Pancreas (tissue), 10 donors: Measurements from ENCODE around the gene C18orf63. TPM values are rescaled to one million over a fixed set of nuclear protein-coding genes. Genes with fewer than 3 reads are reported as not detected.
A peak's percentile ranks its signal among the peaks of the same experiment; 100 is the strongest.
"Not testable (repeated sequence)": the region's sequence is repeated elsewhere in the genome, so short reads cannot be mapped to it uniquely, and the experiment has no call there.

Source experiments
- ATAC-seq, 4 donors: fragments of 200-7000 bp; cut with Tn5 transposase; one replicate each; pipeline versions ENCODE4 v1.8.0 to v1.9.1; 2020; ENCODE audit warnings: mild to moderate bottlenecking in 4 of 4, moderate library complexity in 4 of 4
- DNase-seq, 6 donors: peaks; one replicate each; pipeline ENCODE4 v3.0.0-alpha.2; 2020
- FAIRE-seq: peaks from 2 replicates; lab custom pipeline; 2012; peaks lifted over from hg19 to GRCh38; lab: Jason Lieb, UNC
- H3K27ac ChIP-seq, 4 donors: fragments of 200-600 bp; sonication (generic); 1 replicate in 3 of 4; 2 replicates in 1 of 4; pipeline versions ENCODE4 v1.5.0 to v1.8.0; 2020
- H3K27me3 ChIP-seq, 4 donors: fragments of 200-600 bp; one replicate each; pipeline ENCODE4 v1.8.0; 2021
- H3K36me3 ChIP-seq, 3 donors: fragments of 200-600 bp; sonication (generic) in 1 of 3; one replicate each; pipeline versions ENCODE4 v1.5.0 to v1.8.0; 2020 to 2021
- H3K4me1 ChIP-seq, 3 donors: fragments of 200-600 bp; one replicate each; pipeline ENCODE4 v1.8.0; 2021
- H3K4me3 ChIP-seq, 4 donors: fragments of 200-600 bp; sonication (generic) in 2 of 4; one replicate each; pipeline versions ENCODE4 v1.5.0 to v1.8.0; 2020 to 2021
- H3K9me3 ChIP-seq, 4 donors: fragments of 200-600 bp; one replicate each; pipeline ENCODE4 v1.8.0; 2021
- WGBS, 2 donors: extraction: QIAGEN DNeasy Blood & Tissue Kit; methylation state at CpG; one replicate each; pipeline ENCODE4 v1.1.7; 2013; 5-methylcytosine and 5-hydroxymethylcytosine counted together
- intact Hi-C, 3 donors: fragments of 100-400 bp; cut with DNase I; formaldehyde crosslinking; loops; one replicate each; pipeline versions ENCODE4 v1.11.1 to v1.14.2; 2022
- polyA plus RNA-seq, 2 donors: library from polyadenylated mRNA; stranded (reverse); fragments of 200-250 nt; gene quantifications; one replicate each; pipeline ENCODE4 v1.2.3, GENCODE V29; 2013
- total RNA-seq, 6 donors: library from RNA; stranded (reverse); fragmentation: NEBNext Ultra II Directional in 4 of 6; extraction: Animal tissue kit (Norgen Biotek cat#: 25700) in 4 of 6; gene quantifications; one replicate each; pipeline versions ENCODE4 v1.2.1 to v1.2.4, GENCODE V29; 2021 to 2023
- TF ChIP-seq, protein P1 (sequence below), 4 donors: fragments of 200-600 bp; sonication (generic) in 3 of 4; IDR thresholded peaks; one replicate each; pipeline versions ENCODE4 v1.5.0 to v1.8.0; 2021; ENCODE audit warnings: antibody characterized with exemption in 4 of 4
- donor health status: healthy with polysubstance abuse.
- donor health status: DM: no; HTN: no; CAD: no; lungs with moderate emphysema.
- donor health status: DM: no; HTN: no; CAD: no.
- donor health status: control.
- donor health status: control.
- donor health status: Bipolar disorder and iron deficiency.
- donor health status: DM: yes; HTN: yes; CAD: no.
- donor health status: DM: no; HTN: no; CAD: no.
- donor health status: DM: no; HTN: no; CAD: no.
- donor health status: DM: yes; HTN: yes; CAD: no.

Gene C18orf63
- total and polyA plus RNA-seq, 8 donors: not detected

DNA sequence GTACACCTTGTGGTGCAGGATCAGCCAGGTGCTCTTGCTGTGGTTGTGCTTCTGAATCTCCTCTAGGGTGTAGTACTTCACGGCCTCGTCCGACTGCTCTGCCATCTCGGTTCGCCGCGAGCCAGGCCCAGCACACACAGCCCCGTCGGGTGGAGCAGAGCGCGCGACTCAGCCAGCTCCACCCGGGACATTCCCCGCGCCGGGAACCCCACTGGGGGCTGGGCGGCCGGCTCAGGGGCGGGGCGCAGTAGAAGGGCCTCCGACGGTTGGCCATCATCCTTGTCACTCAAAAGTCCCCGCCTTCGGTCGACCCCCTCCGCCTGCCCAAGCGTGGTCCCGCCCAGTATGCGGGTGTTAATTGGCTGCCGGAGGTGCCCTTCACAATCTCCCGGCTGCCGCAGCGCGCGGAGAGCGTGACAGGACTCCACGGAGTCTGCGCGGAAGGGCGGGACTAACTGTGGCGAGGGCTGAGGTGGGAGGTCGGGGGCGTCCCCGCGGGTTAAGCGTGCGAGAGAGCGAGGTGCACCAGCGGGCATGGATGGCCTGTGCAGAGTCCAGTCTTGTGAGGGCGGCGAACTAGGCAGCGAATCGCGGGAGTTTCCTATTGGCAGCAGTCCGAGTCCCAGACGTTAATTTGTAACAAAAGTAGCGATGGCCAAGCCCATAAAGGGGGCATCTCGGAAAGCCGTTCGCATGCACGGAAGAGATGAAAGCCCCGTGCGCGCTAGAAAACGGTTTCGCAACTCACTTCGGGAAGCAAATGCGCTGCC lies 23.7 kb upstream of the C18orf63 start, which contains the start of gene CYB5A:
Gene CYB5A (minus strand): TSS at position 193 of the 770 bp plus-strand sequence. CDS start 88 bp downstream, at position 105.
- intact Hi-C loops: loop anchor here in 1 of 3 donors (5.0 kb wide), 1 partner anchor 60 kb away; no protein-coding TSS in a partner anchor
- H3K9me3 ChIP-seq: no peaks in the 10 kb centered on the region
- no peaks in the 10 kb centered on the region for H3K27me3 ChIP-seq
- FAIRE-seq: peak; percentile 89
- TF ChIP-seq, protein P1, sequence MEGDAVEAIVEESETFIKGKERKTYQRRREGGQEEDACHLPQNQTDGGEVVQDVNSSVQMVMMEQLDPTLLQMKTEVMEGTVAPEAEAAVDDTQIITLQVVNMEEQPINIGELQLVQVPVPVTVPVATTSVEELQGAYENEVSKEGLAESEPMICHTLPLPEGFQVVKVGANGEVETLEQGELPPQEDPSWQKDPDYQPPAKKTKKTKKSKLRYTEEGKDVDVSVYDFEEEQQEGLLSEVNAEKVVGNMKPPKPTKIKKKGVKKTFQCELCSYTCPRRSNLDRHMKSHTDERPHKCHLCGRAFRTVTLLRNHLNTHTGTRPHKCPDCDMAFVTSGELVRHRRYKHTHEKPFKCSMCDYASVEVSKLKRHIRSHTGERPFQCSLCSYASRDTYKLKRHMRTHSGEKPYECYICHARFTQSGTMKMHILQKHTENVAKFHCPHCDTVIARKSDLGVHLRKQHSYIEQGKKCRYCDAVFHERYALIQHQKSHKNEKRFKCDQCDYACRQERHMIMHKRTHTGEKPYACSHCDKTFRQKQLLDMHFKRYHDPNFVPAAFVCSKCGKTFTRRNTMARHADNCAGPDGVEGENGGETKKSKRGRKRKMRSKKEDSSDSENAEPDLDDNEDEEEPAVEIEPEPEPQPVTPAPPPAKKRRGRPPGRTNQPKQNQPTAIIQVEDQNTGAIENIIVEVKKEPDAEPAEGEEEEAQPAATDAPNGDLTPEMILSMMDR (IDR thresholded peaks at IDR 0.05): no peak
- H3K27ac ChIP-seq: peak within 1 kb of the TSS; percentile 49 to 92 (median 85)
- WGBS, 2 donors: 0% methylated on average over 68 of the region's 68 CpGs
- peak; percentile 97 to 99 (median 98) for DNase-seq
- no peaks in the 10 kb centered on the region for H3K36me3 ChIP-seq
- peak; percentile 85 to 94 (median 91) for ATAC-seq
- peak within 1 kb of the TSS; percentile 57 to 93 (median 76) for H3K4me3 ChIP-seq
- H3K4me1 ChIP-seq: peaks cover 0 to 21% (median 14%) of the 10 kb centered on the region in 3 donors

DNA sequence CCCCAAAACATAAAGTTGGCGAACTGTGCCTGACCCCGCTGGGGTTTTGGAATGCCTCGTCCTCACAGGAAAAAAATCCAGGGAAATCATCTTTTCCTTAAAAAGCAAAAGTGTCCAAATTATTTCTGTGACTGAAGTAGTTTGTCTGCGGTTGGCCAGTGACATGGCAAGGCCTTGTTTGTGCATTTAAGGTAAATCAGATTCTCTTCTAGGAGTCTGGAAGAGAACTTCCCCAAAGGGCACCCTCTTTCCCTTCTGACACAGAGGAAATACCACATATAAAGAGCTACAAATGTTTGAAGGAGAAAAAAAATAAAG lies 23.1 kb upstream of the C18orf63 start:
- intact Hi-C loops: loop anchor here in 1 of 3 donors (5.0 kb wide), 1 partner anchor 60 kb away; no protein-coding TSS in a partner anchor
- DNase-seq (no peak), ATAC-seq (no peak), FAIRE-seq (no peak)
- Histone ChIP-seq H3K4me1 (peaks cover 0 to 16% (median 12%) of the 10 kb centered on the region in 3 donors), H3K9me3 (no peaks in the 10 kb centered on the region), H3K27me3 (no peaks in the 10 kb centered on the region), H3K27ac (peak overlapping the region; percentile 49 to 92 (median 74)), H3K36me3 (no peaks in the 10 kb centered on the region), H3K4me3 (peak overlapping the region; percentile 57 to 93 (median 76))
- 2 to 6% methylated on average over 4 of the region's 4 CpGs for WGBS, 2 donors
- TF ChIP-seq, protein P1 (IDR thresholded peaks at IDR 0.05): no peak

DNA sequence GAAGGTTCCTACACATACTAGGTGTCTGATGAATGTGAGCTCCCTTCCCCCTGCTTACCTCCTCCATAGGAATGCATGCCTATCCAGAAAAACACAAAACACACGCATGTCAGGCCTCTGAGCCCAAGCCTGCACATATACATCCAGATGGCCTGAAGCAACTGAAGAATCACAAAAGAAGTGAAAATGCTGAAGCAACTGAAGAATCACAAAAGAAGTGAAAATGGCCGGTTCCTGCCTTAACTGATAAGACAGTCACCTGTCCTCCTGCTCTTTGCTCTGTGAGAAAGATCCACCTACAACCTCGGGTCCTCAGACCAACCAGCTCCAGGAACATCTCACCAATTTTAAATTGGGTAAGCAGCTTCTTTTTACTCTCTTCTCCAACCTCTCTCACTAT lies 22.7 kb upstream of the C18orf63 start:
- WGBS, 2 donors: 86 to 87% methylated on average over 3 of the region's 3 CpGs
- Histone ChIP-seq H3K4me1 (peaks cover 0 to 11% (median 8%) of the 10 kb centered on the region in 3 donors), H3K27ac (peak overlapping the region in 1 of 4 donors; percentile 70), H3K4me3 (peak overlapping the region in 1 of 4 donors; percentile 93)
- intact Hi-C loops: loop anchor here in 1 of 3 donors (5.0 kb wide), 1 partner anchor 61 kb away; no protein-coding TSS in a partner anchor
- not testable (repeated sequence) for FAIRE-seq, H3K9me3 ChIP-seq, ATAC-seq, H3K27me3 ChIP-seq, H3K36me3 ChIP-seq, DNase-seq

DNA sequence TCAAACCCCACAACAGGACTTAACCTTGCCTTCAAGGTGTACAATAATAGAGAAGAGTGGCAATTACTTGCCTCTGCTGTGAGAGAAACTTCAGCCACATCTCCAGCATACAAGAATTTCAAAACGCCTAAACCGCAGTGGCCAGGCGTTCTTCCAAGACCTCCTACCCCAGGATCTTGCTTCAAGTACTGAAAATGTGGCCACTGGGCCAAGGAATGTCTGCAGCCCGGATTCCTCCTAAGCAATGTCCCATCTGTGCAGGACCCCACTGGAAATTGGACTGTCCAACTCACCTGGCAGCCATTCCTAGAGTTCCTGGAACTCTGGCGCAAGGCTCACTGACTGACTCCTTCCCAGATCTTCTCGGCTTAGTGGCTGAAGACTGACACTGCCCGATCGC lies 21.1 kb upstream of the C18orf63 start:
- FAIRE-seq: no peak
- H3K27ac ChIP-seq: no peak overlapping the region

DNA sequence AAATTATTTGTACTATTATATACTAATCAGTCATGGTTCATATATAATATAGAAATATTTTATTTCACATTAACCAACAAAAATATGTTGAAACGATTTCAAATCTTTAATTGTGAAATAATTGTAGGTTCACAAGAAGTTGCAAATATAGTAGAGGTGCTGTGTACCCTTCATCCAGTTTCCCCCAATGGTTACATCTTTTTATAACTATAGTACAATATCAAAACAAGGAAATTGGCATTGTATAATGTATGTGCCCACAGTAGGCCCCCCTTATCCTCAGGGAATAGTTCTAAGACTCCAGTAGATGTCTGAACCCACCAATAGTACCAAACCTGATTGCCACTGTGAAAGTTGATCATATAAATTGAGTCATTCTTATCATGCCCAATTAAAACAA lies 16.5 kb upstream of the C18orf63 start:
- ATAC-seq (no peak), FAIRE-seq (no peak), DNase-seq (no peak)
- H3K9me3 ChIP-seq: no peaks in the 10 kb centered on the region
- no peak overlapping the region for H3K4me3 ChIP-seq
- peaks cover 0 to 10% (median 8%) of the 10 kb centered on the region in 3 donors for H3K4me1 ChIP-seq
- TF ChIP-seq, protein P1 (IDR thresholded peaks at IDR 0.05): no peak
- intact Hi-C loops: no loop called here
- H3K27me3 ChIP-seq: no peaks in the 10 kb centered on the region
- WGBS, 2 donors: 92 to 98% methylated on average over 1 of the region's 1 CpG
- H3K27ac ChIP-seq: no peak overlapping the region
- no peaks in the 10 kb centered on the region for H3K36me3 ChIP-seq

More for the DNA sequence above, 21.1 kb upstream of the C18orf63 start:
- intact Hi-C loops: loop anchor here in 1 of 3 donors (5.0 kb wide), 1 partner anchor 62 kb away; no protein-coding TSS in a partner anchor
- Histone ChIP-seq H3K9me3 (no peaks in the 10 kb centered on the region), H3K4me1 (peaks cover 0 to 5% (median 0%) of the 10 kb centered on the region in 3 donors), H3K36me3 (no peaks in the 10 kb centered on the region), H3K27me3 (no peaks in the 10 kb centered on the region), H3K4me3 (no peak overlapping the region)
- ATAC-seq (no peak), DNase-seq (no peak)
- 88 to 90% methylated on average over 8 of the region's 8 CpGs for WGBS, 2 donors
- TF ChIP-seq, protein P1 (IDR thresholded peaks at IDR 0.05): no peak
